OCI-LY1 (cell line): ENCODE results near the gene LGALSL.

Experiments used
- CTCF ChIP-seq: fragments of 200-600 bp; sonication (generic), shearing (Covaris generic); IDR thresholded peaks from 2 replicates; pipeline ENCODE4 v1.5.1; 2017; ENCODE audit warnings: mild to moderate bottlenecking, antibody characterized with exemption, low read length, moderate library complexity, mixed read lengths
- EZH2 ChIP-seq: fragments of 200-600 bp; sonication (generic), shearing (Covaris generic); IDR thresholded peaks from 2 replicates; pipeline ENCODE4 v1.8.0; 2017; ENCODE audit warnings: borderline replicate concordance, mixed run types, mild to moderate bottlenecking, antibody characterized with exemption, low read length, moderate library complexity, mixed read lengths

GRCh38 chr2:64498438-64498837 is 44.5 kb downstream of the LGALSL start:
- TF ChIP-seq CTCF (no peak), EZH2 (no peak)
